ENCODE measurements around the gene A2M.

Gene A2M

DNA sequence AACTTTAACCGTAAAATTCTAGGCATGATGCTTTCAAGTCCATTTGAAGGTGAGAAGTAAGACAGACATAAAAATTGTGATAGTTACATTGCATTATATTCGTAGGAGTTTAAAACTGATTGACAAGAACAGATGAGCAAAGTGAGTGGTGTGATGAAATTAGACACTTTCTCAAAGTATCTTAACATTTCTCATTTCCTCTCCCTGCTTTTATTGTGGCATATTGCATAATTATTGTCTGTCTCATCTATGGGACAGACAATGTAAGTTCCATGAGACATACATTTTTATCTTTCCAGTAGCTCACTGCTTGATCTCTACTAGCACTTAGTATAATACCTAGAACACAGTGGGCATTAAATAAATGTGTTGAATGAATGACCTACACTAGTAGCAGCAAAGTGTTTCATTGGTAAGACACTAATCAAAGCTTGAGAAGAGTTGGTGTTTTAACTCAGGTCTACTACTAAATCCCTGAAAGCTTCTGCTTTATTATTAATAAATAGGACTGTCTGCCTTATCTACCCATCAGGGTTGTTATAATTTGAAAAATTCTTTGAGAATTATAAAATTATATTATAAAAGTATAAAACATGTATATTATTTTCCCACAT is 19.0 kb downstream of the A2M start:
- Histone ChIP-seq H3K27ac (ENCODE audit: low read depth, low read length) (no peak overlapping the region), H3K9me3 (ENCODE audit: insufficient read depth, low read depth, low read length) (no peaks in the 10 kb centered on the region), H3K4me2 (ENCODE audit: low read length) (no peak overlapping the region), H3K79me1 (ENCODE audit: low read length) (no peaks in the 10 kb centered on the region), H4K8ac (ENCODE audit: low read depth, low read length) (no peak overlapping the region), H2BK120ac (ENCODE audit: insufficient read depth, low read length, poor library complexity) (no peak overlapping the region), H3K4me3 (ENCODE audit: low read depth, low read length) (no peak overlapping the region), H3K14ac (ENCODE audit: low read length) (no peak overlapping the region), H3K18ac (ENCODE audit: low read length) (no peak overlapping the region), H3K36me3 (ENCODE audit: control insufficient read depth in 1 of 2, insufficient read depth in 2 of 2, low read length in 2 of 2) (no peaks in the 10 kb centered on the region), H2BK12ac (ENCODE audit: low read length) (no peak overlapping the region), H3K4ac (ENCODE audit: low read depth, low read length) (no peak overlapping the region), H2AFZ (ENCODE audit: insufficient read depth, low read length, poor library complexity) (no peak overlapping the region), H3K27me3 (ENCODE audit: insufficient read depth, low read length) (no peaks in the 10 kb centered on the region), H3K9ac (ENCODE audit: low read length) (no peak overlapping the region), H4K12ac (ENCODE audit: low read depth, low read length) (no peak overlapping the region), H3K23ac (ENCODE audit: low read length) (no peak overlapping the region), H2BK5ac (ENCODE audit: low read depth, low read length, poor library complexity) (no peak overlapping the region), H4K91ac (ENCODE audit: low read depth, low read length) (no peak overlapping the region), H3K4me1 (ENCODE audit: control insufficient read depth in 1 of 2, insufficient read depth in 2 of 2, low read length in 2 of 2) (no peaks in the 10 kb centered on the region), H2AK5ac (ENCODE audit: low read length) (no peak overlapping the region), H3K79me2 (ENCODE audit: control insufficient read depth, insufficient read depth, low read length, poor library complexity) (no peaks in the 10 kb centered on the region)
- WGBS (ENCODE audit: extremely low coverage, insufficient coverage, insufficient read length) = no CpG with 5 or more reads among the region's 2 CpGs
- no peak for DNase-seq

DNA sequence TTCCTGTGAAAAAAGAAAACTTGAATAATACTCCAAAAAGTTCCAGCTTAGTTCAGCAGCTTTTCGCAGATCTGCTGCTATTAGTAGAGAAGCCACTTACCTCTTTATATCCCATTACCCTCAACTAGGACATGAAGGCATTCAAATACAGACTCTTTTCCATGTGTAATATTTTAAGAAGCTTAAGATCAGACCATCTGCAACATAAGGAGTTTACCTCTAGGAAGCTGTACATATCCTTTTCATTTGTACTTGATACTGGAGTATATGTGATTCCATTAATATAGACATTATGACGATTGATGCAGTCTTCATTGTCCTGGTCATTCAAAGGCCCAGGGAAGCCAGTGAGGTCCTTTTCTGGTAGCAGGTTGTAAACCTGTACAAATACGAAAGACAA is 20.4 kb downstream of the A2M start:
- Histone ChIP-seq H3K27me3 (ENCODE audit: insufficient read depth, low read length) (no peaks in the 10 kb centered on the region), H2BK5ac (ENCODE audit: low read depth, low read length, poor library complexity) (no peak overlapping the region), H2AK5ac (ENCODE audit: low read length) (no peak overlapping the region), H3K23ac (ENCODE audit: low read length) (no peak overlapping the region), H2BK12ac (ENCODE audit: low read length) (no peak overlapping the region), H3K9me3 (ENCODE audit: insufficient read depth, low read depth, low read length) (no peaks in the 10 kb centered on the region), H3K79me1 (ENCODE audit: low read length) (no peaks in the 10 kb centered on the region), H3K4me1 (ENCODE audit: control insufficient read depth in 1 of 2, insufficient read depth in 2 of 2, low read length in 2 of 2) (no peaks in the 10 kb centered on the region), H4K91ac (ENCODE audit: low read depth, low read length) (no peak overlapping the region), H3K4me3 (ENCODE audit: low read depth, low read length) (no peak overlapping the region), H3K4me2 (ENCODE audit: low read length) (no peak overlapping the region), H4K8ac (ENCODE audit: low read depth, low read length) (no peak overlapping the region), H3K18ac (ENCODE audit: low read length) (no peak overlapping the region), H3K9ac (ENCODE audit: low read length) (no peak overlapping the region), H3K14ac (ENCODE audit: low read length) (no peak overlapping the region), H3K79me2 (ENCODE audit: control insufficient read depth, insufficient read depth, low read length, poor library complexity) (no peaks in the 10 kb centered on the region), H2AFZ (ENCODE audit: insufficient read depth, low read length, poor library complexity) (no peak overlapping the region), H3K27ac (ENCODE audit: low read depth, low read length) (no peak overlapping the region), H2BK120ac (ENCODE audit: insufficient read depth, low read length, poor library complexity) (no peak overlapping the region), H4K12ac (ENCODE audit: low read depth, low read length) (no peak overlapping the region), H3K36me3 (ENCODE audit: control insufficient read depth in 1 of 2, insufficient read depth in 2 of 2, low read length in 2 of 2) (no peaks in the 10 kb centered on the region), H3K4ac (ENCODE audit: low read depth, low read length) (no peak overlapping the region)
- DNase-seq = no peak
- no CpG with 5 or more reads among the region's 3 CpGs for WGBS (ENCODE audit: extremely low coverage, insufficient coverage, insufficient read length)

DNA sequence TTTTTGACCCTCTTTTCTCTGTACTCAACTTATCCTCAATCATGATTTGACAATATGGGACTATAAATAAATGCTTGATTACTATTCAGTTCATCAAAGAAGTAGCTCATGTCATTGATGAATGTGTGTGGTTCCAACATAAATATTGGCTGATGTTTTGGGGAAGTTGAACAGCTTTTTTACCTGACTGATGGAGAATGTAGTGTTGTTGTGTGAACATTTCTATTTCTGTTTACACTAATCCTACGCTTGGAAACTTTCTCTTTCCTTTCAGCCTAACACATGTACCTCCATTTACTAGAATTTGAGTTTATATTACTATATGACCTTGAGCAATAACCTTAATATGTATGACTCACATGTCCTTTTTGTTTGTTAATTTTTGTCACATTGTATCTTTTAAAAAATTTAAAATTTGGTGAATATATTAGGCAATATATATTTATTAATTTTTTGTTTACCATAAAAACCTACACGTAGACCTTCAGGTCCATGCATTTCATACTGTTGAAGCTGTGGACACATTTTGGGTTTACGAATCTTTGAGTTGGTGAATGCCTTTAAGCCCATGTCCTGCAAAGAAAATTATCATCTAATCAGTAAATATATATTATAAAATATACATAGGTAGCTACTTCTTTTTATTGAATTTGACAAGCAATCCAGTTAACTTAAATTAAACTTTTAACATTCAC is 21.1 kb downstream of the A2M start:
- Histone ChIP-seq H3K4me1 (ENCODE audit: control insufficient read depth in 1 of 2, insufficient read depth in 2 of 2, low read length in 2 of 2) (no peaks in the 10 kb centered on the region), H3K14ac (ENCODE audit: low read length) (no peak overlapping the region), H3K79me2 (ENCODE audit: control insufficient read depth, insufficient read depth, low read length, poor library complexity) (no peaks in the 10 kb centered on the region), H3K18ac (ENCODE audit: low read length) (no peak overlapping the region), H3K36me3 (ENCODE audit: control insufficient read depth in 1 of 2, insufficient read depth in 2 of 2, low read length in 2 of 2) (no peaks in the 10 kb centered on the region), H3K4me2 (ENCODE audit: low read length) (no peak overlapping the region), H3K4me3 (ENCODE audit: low read depth, low read length) (no peak overlapping the region), H4K12ac (ENCODE audit: low read depth, low read length) (no peak overlapping the region), H3K27me3 (ENCODE audit: insufficient read depth, low read length) (no peaks in the 10 kb centered on the region), H3K79me1 (ENCODE audit: low read length) (no peaks in the 10 kb centered on the region), H4K8ac (ENCODE audit: low read depth, low read length) (no peak overlapping the region), H3K9me3 (ENCODE audit: insufficient read depth, low read depth, low read length) (no peaks in the 10 kb centered on the region), H3K23ac (ENCODE audit: low read length) (no peak overlapping the region), H2AFZ (ENCODE audit: insufficient read depth, low read length, poor library complexity) (no peak overlapping the region), H2AK5ac (ENCODE audit: low read length) (no peak overlapping the region), H4K91ac (ENCODE audit: low read depth, low read length) (no peak overlapping the region), H3K4ac (ENCODE audit: low read depth, low read length) (no peak overlapping the region), H3K9ac (ENCODE audit: low read length) (no peak overlapping the region), H2BK120ac (ENCODE audit: insufficient read depth, low read length, poor library complexity) (no peak overlapping the region), H2BK5ac (ENCODE audit: low read depth, low read length, poor library complexity) (no peak overlapping the region), H2BK12ac (ENCODE audit: low read length) (no peak overlapping the region), H3K27ac (ENCODE audit: low read depth, low read length) (no peak overlapping the region)
- no peak for DNase-seq
- WGBS (ENCODE audit: extremely low coverage, insufficient coverage, insufficient read length) = no CpG with 5 or more reads among the region's 3 CpGs

DNA sequence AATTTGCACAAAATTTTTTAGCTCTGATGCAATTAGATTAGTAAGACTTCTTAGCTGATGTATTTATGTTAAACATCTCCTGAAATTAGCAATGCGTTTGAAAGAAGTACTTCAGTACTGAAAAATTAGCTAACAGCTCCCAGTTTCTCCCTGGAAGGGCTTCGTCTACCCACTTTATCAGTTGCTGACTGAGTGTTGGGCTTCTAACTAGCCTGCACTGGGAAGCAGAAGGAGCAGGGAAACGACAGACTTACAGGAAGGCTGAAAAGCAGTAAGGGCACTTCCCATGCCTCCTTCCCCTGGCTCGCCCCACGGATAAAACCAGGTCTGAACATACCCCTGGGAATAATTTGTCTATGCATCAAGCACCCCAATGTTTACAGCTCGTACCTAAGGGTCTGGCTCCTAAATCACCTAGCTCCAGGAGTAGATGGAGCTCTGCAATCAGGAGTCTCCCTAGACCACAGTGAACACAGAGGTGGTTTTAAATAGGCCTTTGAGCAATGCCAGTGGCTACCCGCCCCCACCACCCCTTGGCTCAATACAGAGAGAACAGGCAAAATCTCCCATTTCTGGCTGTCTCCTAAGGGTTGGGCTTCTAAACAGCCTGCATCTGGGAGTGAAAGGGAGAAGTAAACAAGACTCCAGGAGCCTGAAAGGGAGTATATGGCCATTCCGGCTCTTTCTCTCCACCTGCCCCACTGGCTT is 23.7 kb downstream of the A2M start:
- H3K23ac ChIP-seq (ENCODE audit: low read length) = no peak overlapping the region
- no peak overlapping the region for H3K18ac ChIP-seq (ENCODE audit: low read length)
- no peak overlapping the region for H2BK5ac ChIP-seq (ENCODE audit: low read depth, low read length, poor library complexity)
- WGBS (ENCODE audit: extremely low coverage, insufficient coverage, insufficient read length) = no CpG with 5 or more reads among the region's 8 CpGs
- H3K4me1 ChIP-seq (ENCODE audit: control insufficient read depth in 1 of 2, insufficient read depth in 2 of 2, low read length in 2 of 2) = no peaks in the 10 kb centered on the region
- H2BK120ac ChIP-seq (ENCODE audit: insufficient read depth, low read length, poor library complexity) = no peak overlapping the region
- H3K36me3 ChIP-seq (ENCODE audit: control insufficient read depth in 1 of 2, insufficient read depth in 2 of 2, low read length in 2 of 2) = no peaks in the 10 kb centered on the region
- H4K91ac ChIP-seq (ENCODE audit: low read depth, low read length) = no peak overlapping the region
- no peaks in the 10 kb centered on the region for H3K79me2 ChIP-seq (ENCODE audit: control insufficient read depth, insufficient read depth, low read length, poor library complexity)
- no peak overlapping the region for H3K9ac ChIP-seq (ENCODE audit: low read length)
- H3K4ac ChIP-seq (ENCODE audit: low read depth, low read length) = no peak overlapping the region
- no peak overlapping the region for H3K14ac ChIP-seq (ENCODE audit: low read length)
- no peak overlapping the region for H2BK12ac ChIP-seq (ENCODE audit: low read length)
- no peaks in the 10 kb centered on the region for H3K79me1 ChIP-seq (ENCODE audit: low read length)
- H3K9me3 ChIP-seq (ENCODE audit: insufficient read depth, low read depth, low read length) = no peaks in the 10 kb centered on the region
- H3K27me3 ChIP-seq (ENCODE audit: insufficient read depth, low read length) = no peaks in the 10 kb centered on the region
- no peak overlapping the region for H2AK5ac ChIP-seq (ENCODE audit: low read length)
- DNase-seq = no peak
- no peak overlapping the region for H3K4me3 ChIP-seq (ENCODE audit: low read depth, low read length)
- H3K4me2 ChIP-seq (ENCODE audit: low read length) = no peak overlapping the region
- no peak overlapping the region for H2AFZ ChIP-seq (ENCODE audit: insufficient read depth, low read length, poor library complexity)
- no peak overlapping the region for H4K8ac ChIP-seq (ENCODE audit: low read depth, low read length)
- no peak overlapping the region for H4K12ac ChIP-seq (ENCODE audit: low read depth, low read length)
- no peak overlapping the region for H3K27ac ChIP-seq (ENCODE audit: low read depth, low read length)
